PC-3 (cell line): ENCODE results near the gene TTC27. TPM values are rescaled to one million over a fixed set of nuclear protein-coding genes. Genes with fewer than 3 reads are reported as not detected.

Experiments
- ATAC-seq: fragments of 200-7000 bp; cut with Tn5 transposase; 2 replicates; pipeline ENCODE4 v1.9.1; 2020; ENCODE audit warnings: mild to moderate bottlenecking, moderate library complexity
- BruUV-seq: library from RNA; stranded (reverse); fragments of 400-500 nt; replicated peaks from 2 replicates; lab custom pipeline; 2021; lab: Mats Ljungman, UMichigan
- CTCF ChIA-PET: fragments of 300-600 bp; sonication (Branson Sonifier 250); formaldehyde crosslinking; loops from one replicate; lab custom pipeline; 2022; ENCODE audit warnings: antibody characterized with exemption; lab: Charles Lee
- POLR2A ChIA-PET: fragments of 300-600 bp; sonication (Branson Sonifier 250); formaldehyde crosslinking; loops from one replicate; lab custom pipeline; 2022; ENCODE audit warnings: antibody characterized with exemption; ENCODE audit not compliant: unreplicated experiment; lab: Charles Lee
- DNase-seq: peaks from one replicate; pipeline ENCODE4 v3.0.0-alpha.2; 2015
- H2AFZ ChIP-seq: fragments of 300-600 bp; sonication (generic); 2 replicates; pipeline ENCODE4 v1.6.0; 2016; ENCODE audit warnings: antibody characterized with exemption, low read length
- H3F3A ChIP-seq: fragments of 300-600 bp; sonication (generic); one replicate; pipeline ENCODE4 v1.6.0; 2017; ENCODE audit warnings: antibody characterized with exemption, low read length, control low read depth, mild to moderate bottlenecking; ENCODE audit not compliant: unreplicated experiment
- H3K27ac ChIP-seq: fragments of 300-600 bp; sonication (generic); 2 replicates; pipeline ENCODE4 v1.5.1; 2016; ENCODE audit warnings: mild to moderate bottlenecking, low read length
- H3K27me3 ChIP-seq: fragments of 300-600 bp; sonication (generic); 2 replicates; pipeline ENCODE4 v1.6.1; 2016; ENCODE audit warnings: low read length, mixed read lengths
- H3K36me3 ChIP-seq: fragments of 300-600 bp; sonication (generic); 2 replicates; pipeline ENCODE4 v1.6.1; 2016; ENCODE audit warnings: low read depth, mixed run types, low read length, mixed read lengths
- H3K4me1 ChIP-seq: fragments of 300-600 bp; sonication (generic); 2 replicates; pipeline ENCODE4 v1.5.1; 2016; ENCODE audit warnings: low read length; ENCODE audit not compliant: insufficient read depth
- H3K4me2 ChIP-seq: fragments of 300-600 bp; sonication (generic); 2 replicates; pipeline ENCODE4 v1.6.0; 2016; ENCODE audit warnings: low read length
- H3K4me3 ChIP-seq: fragments of 300-600 bp; sonication (generic); 2 replicates; pipeline ENCODE4 v1.5.1; 2016; ENCODE audit warnings: mild to moderate bottlenecking, low read length, mixed read lengths
- H3K79me2 ChIP-seq: fragments of 300-600 bp; sonication (generic); 2 replicates; pipeline ENCODE4 v1.6.1; 2017; ENCODE audit warnings: low read length, mixed read lengths
- H3K9ac ChIP-seq: fragments of 300-600 bp; sonication (generic); 2 replicates; pipeline ENCODE4 v1.6.0; 2016; ENCODE audit warnings: mild to moderate bottlenecking, low read length
- H3K9me2 ChIP-seq: fragments of 300-600 bp; sonication (generic); replicated peaks from 2 replicates; pipeline ENCODE4 v1.6.1; 2016; ENCODE audit warnings: mixed run types, low read length, mixed read lengths
- H3K9me3 ChIP-seq: fragments of 300-600 bp; sonication (generic); 2 replicates; pipeline ENCODE4 v1.6.1; 2016; ENCODE audit warnings: low read length, mixed read lengths
- H4K20me1 ChIP-seq: fragments of 300-600 bp; sonication (generic); 2 replicates; pipeline ENCODE4 v1.6.1; 2016; ENCODE audit warnings: low read length, mixed read lengths
- EZH2 ChIP-seq: fragments of 300-600 bp; sonication (generic); IDR thresholded peaks from one replicate; pipeline ENCODE4 v1.6.1; 2017; ENCODE audit warnings: antibody characterized with exemption, mild to moderate bottlenecking, low read length; ENCODE audit not compliant: unreplicated experiment
- EZH2phosphoT487 ChIP-seq: fragments of 300-600 bp; sonication (generic); IDR thresholded peaks from 2 replicates; pipeline ENCODE4 v1.6.1; 2018; ENCODE audit warnings: mild to moderate bottlenecking, antibody characterized with exemption, low read length, borderline replicate concordance
- intact Hi-C: fragments of 100-400 bp; cut with micrococcal nuclease; formaldehyde crosslinking; loops from 2 replicates; pipeline ENCODE4 v1.9.0; 2023
- total RNA-seq: library from RNA; depleted of rRNA; stranded (reverse); fragments of >200 nt; gene quantifications from 2 replicates; pipeline ENCODE4 v1.2.3, GENCODE V29; 2014
- TF ChIP-seq, protein P1 (sequence below): fragments of 300-600 bp; sonication (generic); conservative IDR thresholded peaks from 2 replicates; pipeline ENCODE4 v1.5.1; 2017; ENCODE audit warnings: antibody characterized with exemption, low read depth, mild to moderate bottlenecking, low read length

The TTC27 gene
- total RNA-seq, 1 experiment from 2014 or later: 33.0 TPM

DNA sequence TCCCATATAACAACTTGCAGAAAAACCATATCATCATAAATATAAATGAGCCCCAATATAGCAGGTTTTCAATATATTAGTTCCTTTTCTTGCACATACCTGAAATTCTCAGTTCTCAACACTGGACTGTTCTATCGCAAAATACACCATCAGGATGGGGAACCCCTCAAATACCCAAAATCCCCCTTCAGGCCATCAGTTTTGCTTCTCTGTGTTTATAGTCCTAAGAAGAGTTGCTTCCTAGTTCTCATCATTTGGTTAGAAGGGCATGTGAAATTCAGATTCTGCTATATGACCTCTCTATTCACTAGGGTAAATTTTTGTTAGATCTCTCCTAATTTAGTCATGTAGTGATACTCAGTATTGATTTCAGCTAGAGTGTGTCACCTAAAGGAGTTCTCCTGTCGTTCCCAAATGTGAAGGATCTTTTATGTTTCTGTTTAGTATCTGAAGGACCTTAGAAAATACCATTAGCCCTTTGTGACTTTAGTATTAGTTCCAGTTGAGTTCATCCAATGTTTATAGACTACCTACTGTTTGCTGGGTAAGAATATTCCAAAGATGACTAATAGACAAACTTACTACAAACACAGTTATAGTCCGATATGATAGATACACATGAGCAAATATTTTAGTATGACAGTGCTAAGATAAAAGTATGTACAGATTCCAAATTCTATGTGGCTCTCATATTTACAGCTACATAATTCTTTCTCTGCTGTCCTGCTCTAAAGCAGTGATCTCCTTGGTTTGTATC lies 115.8 kb downstream of the TTC27 start:
- Histone ChIP-seq H3F3A (no peaks in the 10 kb centered on the region), H3K4me3 (no peak overlapping the region), H3K4me1 (peaks cover 19% of the 10 kb centered on the region), H3K9me2 (no peaks in the 10 kb centered on the region), H3K79me2 (no peaks in the 10 kb centered on the region), H3K4me2 (peak overlapping the region; percentile 52), H3K27me3 (no peaks in the 10 kb centered on the region), H3K27ac (peak overlapping the region; percentile 33), H4K20me1 (no peaks in the 10 kb centered on the region), H3K36me3 (no peaks in the 10 kb centered on the region), H3K9ac (no peak overlapping the region), H3K9me3 (no peaks in the 10 kb centered on the region), H2AFZ (no peak overlapping the region)
- ChIA-PET CTCF (no interaction called here), POLR2A (interaction anchor here (0.5 kb wide), 1 partner anchor 319 kb away, joined by 3 read pairs; no protein-coding TSS in a partner anchor)
- peak; percentile 97 for ATAC-seq
- DNase-seq: peak; percentile 77
- no TSS peak for BruUV-seq
- intact Hi-C loops: loop anchor here (1.0 to 5.0 kb wide), 2 partner anchors 51 to 115 kb away; partner anchors contain the start of gene TTC27
- TF ChIP-seq EZH2phosphoT487 (no peak), EZH2 (no peak)
- TF ChIP-seq, protein P1, sequence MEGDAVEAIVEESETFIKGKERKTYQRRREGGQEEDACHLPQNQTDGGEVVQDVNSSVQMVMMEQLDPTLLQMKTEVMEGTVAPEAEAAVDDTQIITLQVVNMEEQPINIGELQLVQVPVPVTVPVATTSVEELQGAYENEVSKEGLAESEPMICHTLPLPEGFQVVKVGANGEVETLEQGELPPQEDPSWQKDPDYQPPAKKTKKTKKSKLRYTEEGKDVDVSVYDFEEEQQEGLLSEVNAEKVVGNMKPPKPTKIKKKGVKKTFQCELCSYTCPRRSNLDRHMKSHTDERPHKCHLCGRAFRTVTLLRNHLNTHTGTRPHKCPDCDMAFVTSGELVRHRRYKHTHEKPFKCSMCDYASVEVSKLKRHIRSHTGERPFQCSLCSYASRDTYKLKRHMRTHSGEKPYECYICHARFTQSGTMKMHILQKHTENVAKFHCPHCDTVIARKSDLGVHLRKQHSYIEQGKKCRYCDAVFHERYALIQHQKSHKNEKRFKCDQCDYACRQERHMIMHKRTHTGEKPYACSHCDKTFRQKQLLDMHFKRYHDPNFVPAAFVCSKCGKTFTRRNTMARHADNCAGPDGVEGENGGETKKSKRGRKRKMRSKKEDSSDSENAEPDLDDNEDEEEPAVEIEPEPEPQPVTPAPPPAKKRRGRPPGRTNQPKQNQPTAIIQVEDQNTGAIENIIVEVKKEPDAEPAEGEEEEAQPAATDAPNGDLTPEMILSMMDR: no peak

DNA sequence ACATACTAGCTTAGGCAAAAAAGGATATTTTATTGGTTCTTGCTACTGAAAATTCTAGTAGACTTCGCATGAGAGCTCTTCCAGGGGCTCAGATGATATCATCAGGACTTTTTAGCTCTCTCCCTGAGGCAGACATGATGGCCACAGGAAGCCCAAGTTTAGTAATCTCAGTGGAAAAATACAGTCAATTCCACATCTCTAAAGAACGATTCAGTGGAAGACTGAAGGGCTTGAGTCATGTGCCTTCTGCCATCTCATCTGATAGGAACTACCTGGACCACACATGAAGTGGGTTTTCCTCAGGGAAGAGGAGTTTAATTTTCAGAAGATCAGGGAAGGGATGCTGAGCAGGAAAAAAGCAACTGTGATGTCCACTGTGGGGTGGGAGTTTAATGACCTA lies 117.3 kb downstream of the TTC27 start:
- Histone ChIP-seq H3K4me1 (peaks cover 19% of the 10 kb centered on the region), H3F3A (no peaks in the 10 kb centered on the region), H3K27me3 (no peaks in the 10 kb centered on the region), H3K9me2 (no peaks in the 10 kb centered on the region), H3K9me3 (no peaks in the 10 kb centered on the region), H3K36me3 (peaks cover 2% of the 10 kb centered on the region; the same call in 1 of the 2 replicates), H3K79me2 (no peaks in the 10 kb centered on the region), H3K4me2 (no peak overlapping the region), H3K27ac (no peak overlapping the region), H3K9ac (no peak overlapping the region), H2AFZ (no peak overlapping the region), H3K4me3 (no peak overlapping the region), H4K20me1 (no peaks in the 10 kb centered on the region)
- ChIA-PET POLR2A (no interaction called here), CTCF (interaction anchor here (0.6 kb wide), 1 partner anchor 132 kb away, joined by 3 read pairs; no protein-coding TSS in a partner anchor)
- ATAC-seq: no peak
- DNase-seq: peak; percentile 41
- TF ChIP-seq, protein P1: no peak
- TF ChIP-seq EZH2: no peak
- no peak for TF ChIP-seq EZH2phosphoT487
- BruUV-seq: no TSS peak
- intact Hi-C loops: no loop called here

DNA sequence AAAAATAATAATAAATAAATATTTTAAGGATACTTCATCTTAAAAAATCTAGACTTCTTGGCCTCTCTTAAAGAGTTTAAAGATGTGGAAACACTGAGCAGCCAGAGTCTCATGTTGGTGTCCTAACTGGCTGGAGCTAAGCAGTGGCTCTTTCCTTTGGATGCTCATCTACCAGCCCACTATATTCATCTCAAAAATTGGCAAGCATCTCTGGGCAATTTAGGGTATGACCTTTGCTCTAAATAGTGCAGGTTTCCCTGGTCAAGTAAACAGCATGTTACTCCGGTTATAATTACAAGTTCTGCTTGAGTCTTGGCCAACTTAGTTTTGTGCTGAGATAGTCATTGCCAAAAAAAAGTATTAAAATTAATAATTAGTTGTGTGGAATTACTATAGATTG lies 117.8 kb downstream of the TTC27 start:
- no peaks in the 10 kb centered on the region for H3K9me2 ChIP-seq
- H3K27me3 ChIP-seq: no peaks in the 10 kb centered on the region
- intact Hi-C loops: no loop called here
- ChIA-PET POLR2A (no interaction called here), CTCF (interaction anchor here (0.6 kb wide), 1 partner anchor 131 kb away, joined by 3 read pairs; no protein-coding TSS in a partner anchor)
- H3K4me1 ChIP-seq: peaks cover 19% of the 10 kb centered on the region
- H2AFZ ChIP-seq: no peak overlapping the region
- TF ChIP-seq EZH2 (no peak), EZH2phosphoT487 (no peak)
- TF ChIP-seq, protein P1: no peak
- no TSS peak for BruUV-seq
- DNase-seq (no peak), ATAC-seq (no peak)
- H3K27ac ChIP-seq: no peak overlapping the region
- H3F3A ChIP-seq: no peaks in the 10 kb centered on the region
- no peaks in the 10 kb centered on the region for H3K9me3 ChIP-seq
- H3K36me3 ChIP-seq: peaks cover 5% of the 10 kb centered on the region; the same call in 1 of the 2 replicates
- no peak overlapping the region for H3K9ac ChIP-seq
- H4K20me1 ChIP-seq: no peaks in the 10 kb centered on the region
- no peak overlapping the region for H3K4me3 ChIP-seq
- H3K4me2 ChIP-seq: no peak overlapping the region
- H3K79me2 ChIP-seq: no peaks in the 10 kb centered on the region
